Uterus (tissue), 4 donors: ENCODE measurements around the gene ACTN2. TPM values are rescaled to one million over a fixed set of nuclear protein-coding genes. Genes with fewer than 3 reads are reported as not detected.

Experiments used
- DNase-seq, 2 donors: peaks; one replicate each; pipeline ENCODE4 v3.0.0-alpha.2; 2019 to 2020
- H3K27ac ChIP-seq, 2 donors: fragments of 200-600 bp; sonication (generic); 1 replicate in 1 of 2; 2 replicates in 1 of 2; pipeline ENCODE4 v1.5.1; 2016 to 2018
- H3K27me3 ChIP-seq, 2 donors: fragments of 200-600 bp; sonication (generic); one replicate each; pipeline ENCODE4 v1.5.1; 2018 to 2019; ENCODE audit warnings: control low read depth in 1 of 2
- H3K36me3 ChIP-seq, 2 donors: fragments of 200-600 bp; sonication (generic); one replicate each; pipeline ENCODE4 v1.5.1; 2019; ENCODE audit warnings: control low read depth in 1 of 2
- H3K4me1 ChIP-seq, 2 donors: fragments of 200-600 bp; sonication (generic); one replicate each; pipeline ENCODE4 v1.5.1; 2018 to 2019; ENCODE audit warnings: control low read depth in 1 of 2
- H3K4me3 ChIP-seq, 2 donors: fragments of 200-600 bp; sonication (generic); 1 replicate in 1 of 2; 2 replicates in 1 of 2; pipeline ENCODE4 v1.5.1; 2018 to 2019; ENCODE audit warnings: mild to moderate bottlenecking in 1 of 2
- H3K9me3 ChIP-seq, 2 donors: fragments of 200-600 bp; sonication (generic); one replicate each; pipeline ENCODE4 v1.5.1; 2019; ENCODE audit warnings: control low read depth in 1 of 2
- CTCF ChIP-seq, 4 experiments: fragments of 200-600 bp in 2 of 4; fragments of 450-650 bp in 2 of 4; sonication (generic) in 2 of 4; IDR thresholded peaks; one replicate each; pipeline ENCODE4 v1.5.1; 2016 to 2019; ENCODE audit warnings: antibody characterized with exemption in 4 of 4, mild to moderate bottlenecking in 2 of 4, moderate library complexity in 1 of 4
- POLR2A ChIP-seq, 2 donors: fragments of 450-650 bp; IDR thresholded peaks; one replicate each; pipeline ENCODE4 v1.6.1; 2016; ENCODE audit warnings: antibody characterized with exemption in 2 of 2, mild to moderate bottlenecking in 1 of 2, moderate library complexity in 1 of 2
- intact Hi-C: fragments of 100-400 bp; cut with DNase I; formaldehyde crosslinking; loops from one replicate; pipeline ENCODE4 v1.15.1; 2023; ENCODE audit warnings: low total_unique reads
- total RNA-seq, 4 donors: library from RNA; depleted of rRNA in 3 of 4; stranded (reverse); fragments of >200 nt in 3 of 4; gene quantifications; one replicate each; pipeline versions ENCODE4 v1.1.0 to v1.2.4, GENCODE V29; 2014 to 2023
- donor health status: DM: yes; HTN: yes; CAD: no.

The ACTN2 gene
- total RNA-seq, 4 donors from 2014 or later, result 0.29 to 28.9 (median 1.1) TPM

GRCh38 chr1:236689713-236690569 is 3.6 kb downstream of the ACTN2 start:
- H3K9me3 ChIP-seq, result no peaks in the 10 kb centered on the region
- no peak for DNase-seq
- peaks cover 0 to 5% of the 10 kb centered on the region in 2 donors for H3K4me1 ChIP-seq
- intact Hi-C loops, result no loop called here
- no peaks in the 10 kb centered on the region for H3K36me3 ChIP-seq
- H3K4me3 ChIP-seq, result no peak overlapping the region
- no peak for TF ChIP-seq CTCF (IDR thresholded peaks at IDR 0.05)
- TF ChIP-seq POLR2A (IDR thresholded peaks at IDR 0.05), result no peak
- H3K27ac ChIP-seq, result no peak overlapping the region
- H3K27me3 ChIP-seq, result no peaks in the 10 kb centered on the region

GRCh38 chr1:236691348-236691747 is 5.0 kb downstream of the ACTN2 start:
- H3K4me3 ChIP-seq, result no peak overlapping the region
- no peak for DNase-seq
- H3K9me3 ChIP-seq, result no peaks in the 10 kb centered on the region
- TF ChIP-seq CTCF (IDR thresholded peaks at IDR 0.05) (no peak), POLR2A (IDR thresholded peaks at IDR 0.05) (no peak)
- H3K36me3 ChIP-seq, result no peaks in the 10 kb centered on the region
- peaks cover 0 to 5% of the 10 kb centered on the region in 2 donors for H3K4me1 ChIP-seq
- no peaks in the 10 kb centered on the region for H3K27me3 ChIP-seq
- no peak overlapping the region for H3K27ac ChIP-seq
- intact Hi-C loops, result no loop called here

GRCh38 chr1:236692128-236692527 is 5.8 kb downstream of the ACTN2 start:
- H3K4me1 ChIP-seq, result no peaks in the 10 kb centered on the region
- no peaks in the 10 kb centered on the region for H3K27me3 ChIP-seq
- no peak for DNase-seq
- intact Hi-C loops, result no loop called here
- H3K9me3 ChIP-seq, result no peaks in the 10 kb centered on the region
- H3K36me3 ChIP-seq, result no peaks in the 10 kb centered on the region
- H3K4me3 ChIP-seq, result no peak overlapping the region
- TF ChIP-seq POLR2A (IDR thresholded peaks at IDR 0.05), result no peak
- no peak for TF ChIP-seq CTCF (IDR thresholded peaks at IDR 0.05)
- no peak overlapping the region for H3K27ac ChIP-seq

- intact Hi-C loops, result no loop called here
- H3K27ac ChIP-seq, result no peak overlapping the region
- no peaks in the 10 kb centered on the region for H3K27me3 ChIP-seq
- DNase-seq, result no peak
- H3K36me3 ChIP-seq, result no peaks in the 10 kb centered on the region
- H3K4me1 ChIP-seq, result no peaks in the 10 kb centered on the region
- H3K4me3 ChIP-seq, result no peak overlapping the region
- no peak for TF ChIP-seq CTCF (IDR thresholded peaks at IDR 0.05)
- TF ChIP-seq POLR2A (IDR thresholded peaks at IDR 0.05), result no peak
- no peaks in the 10 kb centered on the region for H3K9me3 ChIP-seq
These were observed 6.4 kb downstream of the ACTN2 start for GRCh38 chr1:236692742-236693141.

GRCh38 chr1:236699366-236699765 is 13.1 kb downstream of the ACTN2 start:
- no peaks in the 10 kb centered on the region for H3K9me3 ChIP-seq
- H3K36me3 ChIP-seq, result no peaks in the 10 kb centered on the region
- H3K4me3 ChIP-seq, result no peak overlapping the region
- intact Hi-C loops, result no loop called here
- H3K27me3 ChIP-seq, result no peaks in the 10 kb centered on the region
- no peak for TF ChIP-seq CTCF (IDR thresholded peaks at IDR 0.05)
- TF ChIP-seq POLR2A (IDR thresholded peaks at IDR 0.05), result no peak
- H3K4me1 ChIP-seq, result no peaks in the 10 kb centered on the region
- no peak overlapping the region for H3K27ac ChIP-seq
- DNase-seq, result no peak
